ENCODE data around the gene CFAP91.

CFAP91 gene

GRCh38 chr3:119679874-119680273 lies 22.9 kb upstream of the CFAP91 start:
- TF ChIP-seq CTCF (conservative IDR thresholded peaks at IDR 0.05; ENCODE audit: low read depth, low read length), result no peak
- DNase-seq (ENCODE audit: low read depth), result no peak
- H3K4me3 ChIP-seq (ENCODE audit: low read length), result no peak overlapping the region

GRCh38 chr3:119681279-119681678 lies 21.5 kb upstream of the CFAP91 start:
- TF ChIP-seq CTCF (conservative IDR thresholded peaks at IDR 0.05; ENCODE audit: low read depth, low read length), result peak; percentile 56
- no peak overlapping the region for H3K4me3 ChIP-seq (ENCODE audit: low read length)
- DNase-seq (ENCODE audit: low read depth), result no peak

- no peak for TF ChIP-seq CTCF (conservative IDR thresholded peaks at IDR 0.05; ENCODE audit: low read depth, low read length)
- H3K4me3 ChIP-seq (ENCODE audit: low read length), result no peak overlapping the region
- no peak for DNase-seq (ENCODE audit: low read depth)
These were observed 19.4 kb upstream of the CFAP91 start for GRCh38 chr3:119683421-119683820.

GRCh38 chr3:119690043-119690656 lies 12.7 kb upstream of the CFAP91 start:
- DNase-seq (ENCODE audit: low read depth), result no peak
- no peak overlapping the region for H3K4me3 ChIP-seq (ENCODE audit: low read length)
- peak; percentile 58 for TF ChIP-seq CTCF (conservative IDR thresholded peaks at IDR 0.05; ENCODE audit: low read depth, low read length)

GRCh38 chr3:119695480-119695879 lies 7.3 kb upstream of the CFAP91 start:
- TF ChIP-seq CTCF (conservative IDR thresholded peaks at IDR 0.05; ENCODE audit: low read depth, low read length), result no peak
- H3K4me3 ChIP-seq (ENCODE audit: low read length), result no peak overlapping the region
- no peak for DNase-seq (ENCODE audit: low read depth)

GRCh38 chr3:119697394-119697793 lies 5.4 kb upstream of the CFAP91 start:
- TF ChIP-seq CTCF (conservative IDR thresholded peaks at IDR 0.05; ENCODE audit: low read depth, low read length), result no peak
- no peak for DNase-seq (ENCODE audit: low read depth)

GRCh38 chr3:119700269-119700919 lies 2.4 kb upstream of the CFAP91 start:
- DNase-seq (ENCODE audit: low read depth), result no peak
- no peak for TF ChIP-seq CTCF (conservative IDR thresholded peaks at IDR 0.05; ENCODE audit: low read depth, low read length)
- no peak overlapping the region for H3K4me3 ChIP-seq (ENCODE audit: low read length)

More at GRCh38 chr3:119697394-119697793, 5.4 kb upstream of the CFAP91 start:
- no peak overlapping the region for H3K4me3 ChIP-seq (ENCODE audit: low read length)
